GM21526 (cell line): ENCODE data around the gene HAND1.

Experiments
- ATAC-seq: cut with Tn5 transposase; IDR thresholded peaks from one replicate; pipeline ENCODE4 v1.9.1; 2021; ENCODE audit warnings: moderate library complexity; ENCODE audit not compliant: unreplicated experiment, low FRiP score

HAND1 gene

DNA sequence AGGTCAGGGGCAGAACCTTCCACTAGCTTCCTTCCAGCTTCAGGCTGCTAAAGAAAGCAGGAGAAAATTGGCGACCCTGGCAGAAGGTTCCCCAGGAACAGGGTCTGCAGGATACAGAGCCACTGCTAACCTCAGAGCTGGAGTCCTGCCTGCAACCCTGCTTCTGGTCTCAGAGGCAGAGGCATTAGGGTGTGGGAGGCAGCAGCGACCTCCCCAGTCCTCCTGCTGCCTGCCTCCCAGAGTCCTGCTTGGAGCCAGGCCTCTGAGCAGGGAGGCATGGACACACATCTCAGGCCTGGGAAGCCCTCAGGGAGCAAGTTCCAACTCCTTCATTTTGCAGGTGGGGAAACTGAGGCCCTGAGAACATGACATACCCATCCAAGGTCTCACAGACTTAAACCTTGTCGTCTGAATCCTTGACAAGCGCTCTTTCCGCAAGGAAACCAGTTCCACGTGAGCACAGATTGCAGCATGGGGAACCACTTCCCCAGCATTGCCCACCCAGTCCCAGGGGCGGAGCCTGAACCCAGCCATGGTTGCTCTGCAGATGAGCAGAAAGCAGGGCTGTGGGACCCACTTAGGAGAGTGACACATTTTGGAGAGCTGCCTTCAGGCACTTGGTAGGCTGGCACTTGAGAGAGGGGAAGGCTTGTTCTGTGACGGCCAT, 28.2 kb upstream of the HAND1 start:
- ATAC-seq, result no peak

- ATAC-seq, result no peak
Observed at GRCh38 chr5:154505567-154505966, 27.5 kb upstream of the HAND1 start.

DNA sequence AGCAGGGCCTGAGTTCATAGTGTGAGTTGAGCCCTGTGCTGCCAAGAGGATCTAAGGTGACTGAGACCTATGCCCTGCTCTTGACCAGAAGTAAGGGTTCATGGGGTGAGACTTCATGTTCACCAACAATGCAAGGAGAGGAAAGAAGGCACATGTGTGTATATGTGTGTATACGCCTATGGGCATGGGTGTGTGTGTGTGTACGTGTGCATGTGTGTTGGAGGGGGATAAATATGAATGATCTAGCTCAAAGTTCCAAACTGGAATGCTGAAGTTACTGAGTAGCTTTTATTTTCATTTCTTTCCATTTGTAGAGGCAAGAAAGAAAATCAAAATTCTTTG, 25.6 kb upstream of the HAND1 start:
- ATAC-seq, result no peak

DNA sequence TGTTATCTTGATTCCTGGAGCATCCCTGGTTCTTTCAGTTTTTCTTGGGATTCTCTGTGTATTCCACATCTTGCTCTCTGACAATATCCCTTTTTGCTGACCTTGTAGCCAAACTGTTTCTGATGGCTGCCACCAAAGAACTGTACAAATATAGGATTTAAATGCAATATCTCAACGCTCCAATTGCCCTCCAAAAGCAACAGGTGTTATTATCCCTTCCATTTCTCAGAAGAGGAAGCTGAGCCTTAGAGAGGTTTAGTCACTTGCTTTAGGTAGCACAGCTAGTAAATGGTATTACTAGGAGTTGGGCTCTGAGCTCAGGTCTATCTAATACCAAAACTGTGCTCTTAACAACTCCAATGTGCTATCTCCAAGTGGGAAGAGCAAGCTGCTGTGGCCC, 24.2 kb upstream of the HAND1 start:
- no peak for ATAC-seq

- ATAC-seq, result no peak
Observed at GRCh38 chr5:154501566-154501965, 23.5 kb upstream of the HAND1 start.

- no peak for ATAC-seq
Observed at GRCh38 chr5:154498994-154499393, 21.0 kb upstream of the HAND1 start.

DNA sequence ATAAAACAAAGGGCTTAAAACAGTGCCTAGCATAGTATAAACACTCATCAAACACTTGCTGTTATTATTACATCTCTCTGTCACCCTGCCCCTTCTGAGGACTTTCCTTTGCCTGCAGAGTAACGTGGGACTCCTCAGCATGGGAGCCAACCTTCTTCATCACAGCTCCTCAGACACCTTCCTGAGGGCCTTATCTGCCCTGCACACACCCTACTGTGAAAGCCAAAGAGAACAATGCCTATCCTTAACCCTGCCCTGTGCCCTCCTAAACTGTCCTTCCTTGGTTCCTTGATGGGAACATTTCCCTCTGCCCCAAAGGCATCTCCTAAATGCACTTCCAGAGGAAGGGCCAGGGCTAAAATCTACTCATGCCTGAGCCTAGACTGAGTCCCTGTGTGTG, 20.6 kb upstream of the HAND1 start:
- no peak for ATAC-seq

DNA sequence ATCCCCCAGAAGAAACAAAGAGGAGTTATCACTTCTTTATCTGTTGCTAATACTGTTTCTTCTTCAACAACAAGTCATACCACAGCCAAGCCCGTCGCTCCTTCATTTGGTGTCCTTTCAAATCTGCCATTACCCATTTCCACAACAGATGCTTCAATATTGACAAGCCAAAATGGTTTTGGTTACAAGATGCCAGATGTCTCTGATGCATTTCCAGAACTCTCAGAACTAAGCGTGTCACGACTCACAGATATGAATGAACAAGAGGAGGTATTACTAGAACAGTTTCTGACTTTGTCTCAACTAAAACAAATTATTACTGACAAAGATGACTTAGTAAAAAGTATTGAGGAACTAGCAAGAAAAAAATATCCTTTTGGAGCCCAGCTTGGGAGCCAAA, 16.0 kb upstream of the HAND1 start:
- ATAC-seq, result no peak

DNA sequence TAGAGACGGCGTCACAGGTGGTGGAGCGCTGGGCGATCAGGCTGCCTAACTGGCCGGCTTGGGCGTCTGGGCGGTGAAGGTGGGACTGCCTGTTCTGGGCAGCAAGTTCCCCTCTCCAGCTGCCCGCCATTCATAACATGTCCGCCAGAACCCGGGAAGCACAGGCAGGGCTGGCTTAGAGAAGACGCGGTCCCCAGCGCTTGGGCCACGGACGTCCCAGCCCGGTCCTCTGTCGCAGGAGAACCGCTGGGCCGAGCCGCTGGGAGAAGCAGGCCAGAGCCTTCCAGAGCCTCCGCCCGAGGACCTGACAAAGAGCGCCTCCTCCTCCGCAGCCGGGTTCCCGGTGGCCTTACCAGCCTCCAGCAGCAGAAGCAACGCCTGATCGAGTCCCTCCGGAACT, 15.2 kb upstream of the HAND1 start:
- no peak for ATAC-seq

- no peak for ATAC-seq
Observed at GRCh38 chr5:154491941-154492340, 13.9 kb upstream of the HAND1 start.

- peak; percentile 98 for ATAC-seq
Observed at GRCh38 chr5:154487541-154487940, 9.5 kb upstream of the HAND1 start.

DNA sequence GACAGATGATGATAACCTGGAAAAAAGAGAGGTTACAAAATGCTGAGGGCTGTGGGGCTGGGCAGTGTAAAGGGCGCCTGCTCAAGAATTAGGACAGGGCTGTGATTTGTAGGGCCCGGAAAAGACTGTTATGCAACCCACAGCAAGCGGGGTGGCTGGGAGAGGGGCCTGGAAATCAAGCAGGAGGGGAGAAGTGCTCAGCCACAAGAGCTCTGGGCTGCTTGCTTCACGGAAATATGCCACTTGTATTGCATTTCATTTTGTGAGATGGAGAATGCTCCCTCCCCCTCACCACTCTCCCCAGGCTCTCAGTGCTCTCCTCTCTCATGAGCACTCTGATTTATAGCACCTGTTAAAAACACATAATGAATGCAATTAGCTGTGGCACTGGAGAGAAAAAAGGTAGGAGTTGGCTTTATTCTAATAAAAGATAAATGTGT, 8.4 kb upstream of the HAND1 start:
- ATAC-seq, result no peak

GRCh38 chr5:154485850-154486426, 7.9 kb upstream of the HAND1 start:
- no peak for ATAC-seq

GRCh38 chr5:154485096-154485491, 7.1 kb upstream of the HAND1 start:
- no peak for ATAC-seq

GRCh38 chr5:154484393-154485095, 6.5 kb upstream of the HAND1 start:
- ATAC-seq, result no peak

DNA sequence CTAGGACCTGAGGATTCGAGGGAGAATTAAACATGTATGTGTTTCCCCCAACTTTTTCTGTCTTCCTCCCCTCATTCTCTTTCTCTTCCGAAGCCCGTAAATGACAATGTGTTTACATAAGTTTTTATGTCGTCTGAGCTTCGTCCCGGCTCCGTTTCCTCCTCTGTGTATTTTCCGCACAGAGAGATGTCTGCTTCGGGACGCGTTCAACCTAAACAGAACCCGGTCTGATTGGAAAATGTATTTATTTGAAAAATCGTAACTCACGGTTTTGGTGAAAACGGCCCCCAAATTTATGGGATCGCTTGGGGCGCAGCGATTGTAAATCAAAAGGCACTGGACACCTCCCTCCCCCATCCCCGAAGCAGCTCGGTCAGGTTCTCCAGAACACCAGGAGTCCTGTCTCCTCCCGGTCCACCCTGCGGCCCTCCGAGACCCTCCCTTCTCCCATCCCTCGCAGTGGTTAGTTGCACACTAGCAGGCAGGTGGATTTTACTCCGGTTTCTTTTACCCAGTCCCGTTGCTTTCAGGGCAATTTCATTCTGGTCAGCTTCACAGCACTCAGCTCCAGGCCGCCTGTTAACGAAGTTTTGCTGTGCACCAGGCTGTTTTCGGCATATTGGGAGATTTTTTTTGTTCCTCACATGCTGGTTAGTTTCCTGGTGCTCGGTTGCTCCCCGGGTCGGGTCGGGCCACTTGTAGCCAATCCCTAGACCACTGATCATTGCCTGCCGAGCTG, 5.8 kb upstream of the HAND1 start:
- no peak for ATAC-seq

- ATAC-seq, result no peak
Observed at GRCh38 chr5:154482528-154483449, 4.8 kb upstream of the HAND1 start.

GRCh38 chr5:154481584-154482381, 3.8 kb upstream of the HAND1 start:
- ATAC-seq, result no peak

DNA sequence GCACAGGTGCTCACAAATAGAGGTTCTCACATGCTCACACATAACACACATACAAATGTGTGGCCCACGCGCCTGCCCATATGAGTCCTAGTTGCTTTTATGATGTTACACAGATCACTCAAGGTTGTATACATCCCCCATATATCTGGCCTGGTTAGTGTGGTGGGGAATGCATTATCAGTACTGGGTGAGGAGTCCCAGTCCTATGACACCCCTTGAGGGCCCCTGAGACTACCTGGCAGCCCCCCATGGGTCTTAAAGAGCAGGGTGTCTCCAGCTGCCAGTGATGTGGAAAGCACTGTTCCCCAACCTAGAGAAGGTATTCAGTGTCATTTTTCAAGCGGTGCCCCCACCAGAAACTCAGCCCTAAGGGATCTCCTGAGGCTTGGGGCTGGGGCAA, 2.8 kb upstream of the HAND1 start:
- no peak for ATAC-seq
